Uterus (tissue), 2 donors: ENCODE measurements around the gene TEX261.

Experiments used
- CTCF ChIP-seq, 4 experiments: fragments of 200-600 bp in 2 of 4; fragments of 450-650 bp in 2 of 4; sonication (generic) in 2 of 4; IDR thresholded peaks; one replicate each; pipeline ENCODE4 v1.5.1; 2016 to 2019; ENCODE audit warnings: antibody characterized with exemption in 4 of 4, mild to moderate bottlenecking in 2 of 4, moderate library complexity in 1 of 4
- POLR2A ChIP-seq, 2 donors: fragments of 450-650 bp; IDR thresholded peaks; one replicate each; pipeline ENCODE4 v1.6.1; 2016; ENCODE audit warnings: antibody characterized with exemption in 2 of 2, mild to moderate bottlenecking in 1 of 2, moderate library complexity in 1 of 2

- TF ChIP-seq CTCF (IDR thresholded peaks at IDR 0.05) (no peak), POLR2A (IDR thresholded peaks at IDR 0.05) (no peak)
These were observed 7.4 kb upstream of the TEX261 start for GRCh38 chr2:71001981-71002570.
